Frontal cortex (tissue), 4 donors: ENCODE measurements around the gene HYAL3. TPM values are rescaled to one million over a fixed set of nuclear protein-coding genes. Genes with fewer than 3 reads are reported as not detected.
A peak's percentile ranks its signal among the peaks of the same experiment; 100 is the strongest.
"Not testable (repeated sequence)": the region's sequence is repeated elsewhere in the genome, so short reads cannot be mapped to it uniquely, and the experiment has no call there.

Experiments used
- DNase-seq, 2 donors: peaks; one replicate each; pipeline ENCODE4 v3.0.0; 2012; ENCODE audit warnings: low spot score in 2 of 2
- FAIRE-seq: peaks from 2 replicates; lab custom pipeline; 2012; peaks lifted over from hg19 to GRCh38; lab: Jason Lieb, UNC
- total RNA-seq: library from RNA; depleted of rRNA; stranded (reverse); fragments of >200 nt; gene quantifications from one replicate; pipeline ENCODE4 v1.2.3, GENCODE V29; 2014
- donor health status: control.
- donor health status: control.
- donor health status: control.

Gene HYAL3
- total RNA-seq, 1 donor from 2014 or later = 3.7 TPM

DNA sequence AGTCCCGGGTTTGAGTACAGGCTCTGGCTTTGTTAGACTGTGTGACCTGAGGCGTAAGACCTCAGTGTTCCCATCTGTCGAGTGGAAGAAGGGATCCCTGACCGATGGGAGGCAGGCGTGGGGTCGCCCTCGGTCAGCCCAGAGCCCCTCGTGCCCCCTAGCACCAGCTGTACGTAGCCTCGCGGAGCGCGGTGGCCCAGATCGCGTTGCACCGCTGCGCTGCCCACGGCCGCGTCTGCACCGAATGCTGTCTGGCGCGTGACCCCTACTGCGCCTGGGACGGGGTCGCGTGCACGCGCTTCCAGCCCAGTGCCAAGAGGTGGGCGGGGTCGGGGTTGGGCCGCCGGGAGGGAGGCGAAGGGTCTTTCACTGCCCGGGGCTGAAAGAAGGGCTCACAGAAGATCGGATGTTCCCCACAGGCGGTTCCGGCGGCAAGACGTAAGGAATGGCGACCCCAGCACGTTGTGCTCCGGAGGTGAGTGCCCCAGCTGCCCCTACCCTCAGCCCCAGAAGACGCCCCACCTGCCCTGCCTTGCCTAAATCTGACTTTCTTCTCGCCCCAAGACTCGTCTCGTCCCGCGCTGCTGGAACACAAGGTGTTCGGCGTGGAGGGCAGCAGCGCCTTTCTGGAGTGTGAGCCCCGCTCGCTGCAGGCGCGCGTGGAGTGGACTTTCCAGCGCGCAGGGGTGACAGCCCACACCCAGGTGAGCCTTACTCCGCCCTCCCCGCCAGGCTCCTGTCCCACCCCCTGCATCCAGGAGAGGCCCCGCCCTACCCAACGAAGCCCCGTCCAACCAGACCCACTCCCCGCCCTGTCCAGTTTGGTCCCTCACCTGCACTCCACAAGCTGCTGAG is 23.8 kb downstream of the HYAL3 start:
- FAIRE-seq = no peak
- DNase-seq = peak in 1 of 2 donors; percentile 49

GRCh38 chr3:50274371-50275104 is 24.7 kb downstream of the HYAL3 start:
- peak; percentile 69 to 73 for DNase-seq
- no peak for FAIRE-seq

DNA sequence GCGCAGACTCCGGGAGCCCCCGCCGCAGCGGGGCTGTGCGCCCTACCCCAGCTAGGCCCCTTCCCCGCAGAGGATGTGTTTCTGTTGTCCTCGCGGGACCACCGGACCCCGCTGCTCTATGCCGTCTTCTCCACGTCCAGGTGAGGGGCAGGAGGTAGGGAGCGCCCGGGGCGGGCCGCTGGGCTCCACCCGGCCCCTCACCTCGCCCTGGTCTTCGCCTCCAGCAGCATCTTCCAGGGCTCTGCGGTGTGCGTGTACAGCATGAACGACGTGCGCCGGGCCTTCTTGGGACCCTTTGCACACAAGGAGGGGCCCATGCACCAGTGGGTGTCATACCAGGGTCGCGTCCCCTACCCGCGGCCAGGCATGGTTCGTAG is 25.5 kb downstream of the HYAL3 start:
- FAIRE-seq (no peak), DNase-seq (peak in 1 of 2 donors; percentile 40)

DNA sequence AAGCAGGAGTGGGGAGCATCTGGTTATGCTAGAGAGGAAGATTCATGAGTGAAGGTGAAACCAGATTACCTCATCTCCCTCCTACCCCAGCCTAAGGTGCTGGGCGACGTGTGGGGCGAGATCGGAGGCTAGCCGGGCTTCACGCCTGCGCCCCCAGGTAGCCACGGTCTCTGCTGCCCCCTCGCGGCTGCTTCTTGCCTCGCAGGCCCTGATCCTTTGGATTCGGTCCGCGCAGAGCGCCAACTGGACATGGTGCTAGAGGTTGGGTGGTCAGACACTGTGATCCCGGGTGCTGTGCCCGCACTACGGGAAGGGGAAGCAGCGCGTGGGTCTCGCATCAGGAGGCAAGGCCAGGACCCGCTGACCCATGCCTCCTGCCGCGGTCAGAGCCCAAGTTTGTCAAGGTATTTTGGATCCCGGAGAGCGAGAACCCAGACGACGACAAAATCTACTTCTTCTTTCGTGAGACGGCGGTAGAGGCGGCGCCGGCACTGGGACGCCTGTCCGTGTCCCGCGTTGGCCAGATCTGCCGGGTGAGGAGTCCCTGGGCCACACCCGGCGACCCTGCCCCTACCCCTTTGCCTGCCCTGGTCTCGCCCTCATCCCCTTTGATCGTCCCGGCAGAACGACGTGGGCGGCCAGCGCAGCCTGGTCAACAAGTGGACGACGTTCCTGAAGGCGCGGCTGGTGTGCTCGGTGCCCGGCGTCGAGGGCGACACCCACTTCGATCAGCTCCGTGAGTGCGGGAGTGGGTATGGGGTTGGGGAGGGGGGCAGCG is 26.1 kb downstream of the HYAL3 start:
- DNase-seq (peak; percentile 95 to 96), FAIRE-seq (no peak)

GRCh38 chr3:50272538-50272910 is 26.7 kb downstream of the HYAL3 start:
- not testable (repeated sequence) for FAIRE-seq, DNase-seq

GRCh38 chr3:50271314-50271936 is 27.8 kb downstream of the HYAL3 start:
- DNase-seq = no peak
- FAIRE-seq = no peak

GRCh38 chr3:50270422-50271224 is 28.6 kb downstream of the HYAL3 start:
- DNase-seq (peak in 1 of 2 donors; percentile 43), FAIRE-seq (no peak)

DNA sequence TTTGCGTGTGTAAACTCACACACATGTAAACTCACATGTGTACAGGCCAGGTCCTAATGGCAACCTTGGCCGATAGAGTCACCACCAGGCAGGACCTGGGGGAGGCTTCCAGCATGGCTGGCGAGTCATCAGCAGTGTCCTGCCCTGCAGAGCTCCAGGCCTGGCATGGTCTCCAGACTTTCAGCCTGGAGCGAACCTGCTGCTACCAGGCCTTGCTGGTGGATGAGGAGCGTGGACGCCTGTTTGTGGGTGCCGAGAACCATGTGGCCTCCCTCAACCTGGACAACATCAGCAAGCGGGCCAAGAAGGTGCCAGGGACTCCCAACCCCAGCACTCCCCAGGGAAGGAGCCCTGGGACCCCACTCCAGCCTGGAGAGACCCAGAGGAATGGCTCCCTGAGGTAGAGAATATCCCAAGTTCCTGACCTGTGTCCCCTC is 29.2 kb downstream of the HYAL3 start:
- DNase-seq = no peak
- no peak for FAIRE-seq

GRCh38 chr3:50269460-50269859 is 29.7 kb downstream of the HYAL3 start:
- DNase-seq = no peak
- no peak for FAIRE-seq

- FAIRE-seq = no peak
- DNase-seq = peak in 1 of 2 donors; percentile 63
Observed at GRCh38 chr3:50268703-50269451, 30.3 kb downstream of the HYAL3 start, which contains the start of gene SEMA3B. TSS of gene SEMA3B (plus strand) at chr3:50269147. CDS start at chr3:50269241, 94 bp downstream.

DNA sequence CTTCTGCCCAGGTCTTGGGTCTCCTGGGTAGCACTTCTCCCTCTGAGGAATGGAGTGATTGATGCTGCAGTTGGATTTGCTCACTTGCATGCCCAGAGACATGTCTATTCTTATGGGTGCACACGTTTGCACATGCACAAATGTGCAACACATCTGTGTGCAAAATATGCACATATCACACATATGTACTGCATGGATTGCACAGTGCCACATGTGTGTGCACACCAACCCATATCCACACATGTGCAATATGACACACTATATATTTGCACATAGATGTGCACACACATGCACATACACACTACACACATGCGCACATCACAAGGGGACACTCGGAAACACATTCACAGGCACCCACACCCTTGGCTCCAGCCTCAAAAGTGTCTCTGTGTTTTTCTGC is 30.9 kb downstream of the HYAL3 start:
- FAIRE-seq (no peak), DNase-seq (no peak)

DNA sequence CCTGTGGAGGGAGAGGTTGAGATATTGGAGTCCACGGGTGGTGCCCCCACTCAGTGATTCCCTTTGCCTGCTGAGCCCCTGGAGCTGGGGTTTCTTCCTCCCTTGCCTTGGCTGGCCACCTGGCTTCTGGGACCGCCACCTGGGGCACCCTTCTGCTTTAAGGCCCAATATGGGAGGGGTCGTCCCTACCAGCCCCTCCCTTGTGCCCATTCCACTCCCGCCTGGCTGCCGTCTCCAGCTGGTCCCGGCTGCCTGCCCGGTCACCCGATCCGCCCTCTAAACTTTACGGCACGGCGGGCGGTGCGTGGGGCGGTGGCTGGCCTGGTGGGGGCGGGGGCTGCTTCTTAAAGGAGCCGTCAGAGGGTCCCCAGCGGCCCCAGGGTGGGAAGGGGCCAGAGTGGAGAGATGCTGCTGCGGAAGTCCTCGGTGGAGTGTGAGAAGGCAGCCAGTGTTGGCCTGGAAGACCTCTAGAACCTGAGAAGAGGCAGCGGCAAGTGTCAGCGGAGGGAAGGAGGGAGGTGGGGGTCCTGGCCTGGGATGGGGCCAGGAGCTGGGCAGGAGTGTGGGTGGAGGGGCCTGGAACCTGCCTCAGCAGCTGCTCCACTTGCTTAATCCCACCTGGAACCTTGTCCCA is 31.8 kb downstream of the HYAL3 start:
- DNase-seq = peak; percentile 65 to 71
- FAIRE-seq = no peak

GRCh38 chr3:50266836-50267235 is 32.4 kb downstream of the HYAL3 start:
- DNase-seq = no peak
- FAIRE-seq = no peak

DNA sequence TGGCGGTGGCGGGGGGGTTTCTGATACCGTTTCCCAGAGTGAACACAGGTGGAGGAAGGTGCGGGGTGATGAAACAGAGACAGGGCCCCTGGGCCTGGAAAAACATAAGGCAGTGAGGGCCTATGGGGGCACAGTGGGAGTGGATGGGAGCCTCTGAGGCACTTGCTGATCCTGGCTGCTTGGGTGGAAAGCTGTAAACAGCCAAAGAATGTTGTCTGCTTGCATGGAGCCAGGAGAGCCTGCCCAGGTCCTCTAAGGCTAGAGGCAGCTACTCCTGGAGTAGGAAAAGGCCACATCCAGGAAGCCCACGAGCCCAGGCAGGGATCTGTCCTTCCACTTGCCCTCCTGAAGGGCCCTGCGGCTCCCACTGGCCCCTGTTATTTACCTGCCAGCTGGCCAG is 33.2 kb downstream of the HYAL3 start:
- DNase-seq (no peak), FAIRE-seq (no peak)

DNA sequence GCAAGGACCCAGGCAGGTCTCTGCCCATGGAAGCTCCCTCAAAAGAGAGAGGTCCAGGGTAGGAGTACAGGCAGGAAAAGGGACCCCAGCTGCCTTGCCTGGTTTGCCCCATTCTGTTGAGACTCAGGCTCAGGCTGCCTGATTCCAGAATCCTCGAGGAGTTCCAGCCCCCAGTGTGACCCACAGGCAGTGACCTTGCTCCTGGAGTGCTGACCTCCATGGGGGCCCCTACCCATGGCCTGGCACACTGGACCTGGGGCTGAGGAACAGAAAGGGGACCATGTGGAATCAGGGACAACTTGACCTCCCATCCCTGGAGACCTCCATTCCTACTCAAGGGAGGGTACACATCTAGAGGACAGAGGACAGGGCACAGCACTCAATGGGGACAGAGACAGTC is 33.6 kb downstream of the HYAL3 start:
- FAIRE-seq (no peak), DNase-seq (no peak)

GRCh38 chr3:50264964-50265485 is 34.2 kb downstream of the HYAL3 start:
- DNase-seq = no peak
- no peak for FAIRE-seq

- no peak for FAIRE-seq
- peak; percentile 73 to 81 for DNase-seq
Observed at GRCh38 chr3:50264383-50264963, 34.7 kb downstream of the HYAL3 start.
